HEK293 (cell line): Measurements from ENCODE around the gene PRDM15.

ENCODE experiments used
- FEZF1 ChIP-seq: fragments of 450-650 bp; formaldehyde crosslinking; IDR thresholded peaks from 2 replicates; pipeline ENCODE4 v1.5.1; 2016; ENCODE audit warnings: missing biosample characterization, missing genetic modification characterization
- GFI1B ChIP-seq: fragments of 450-650 bp; formaldehyde crosslinking; IDR thresholded peaks from 2 replicates; pipeline ENCODE4 v1.5.1; 2016; ENCODE audit warnings: missing biosample characterization, missing genetic modification characterization
- GLI2 ChIP-seq: fragments of 450-650 bp; formaldehyde crosslinking; IDR thresholded peaks from 2 replicates; pipeline ENCODE4; 2017; ENCODE audit warnings: missing biosample characterization, missing genetic modification characterization, low read depth, borderline replicate concordance
- KLF7 ChIP-seq: fragments of 450-650 bp; formaldehyde crosslinking; IDR thresholded peaks from 2 replicates; pipeline ENCODE4 v1.5.1; 2016; ENCODE audit warnings: missing biosample characterization, missing genetic modification characterization, borderline replicate concordance
- PRDM6 ChIP-seq: fragments of 450-650 bp; formaldehyde crosslinking; IDR thresholded peaks from 2 replicates; pipeline ENCODE4 v1.5.1; 2017; ENCODE audit warnings: missing biosample characterization, missing genetic modification characterization
- TCF7L2 ChIP-seq: IDR thresholded peaks from 2 replicates; pipeline ENCODE4 v1.6.1; 2011; ENCODE audit warnings: low read depth, mild to moderate bottlenecking, inconsistent platforms, low read length, moderate library complexity, borderline replicate concordance
- TRIM28 ChIP-seq: IDR thresholded peaks from 2 replicates; pipeline ENCODE4 v1.6.1; 2011; ENCODE audit warnings: low read length, control low read depth, borderline replicate concordance
- WT1 ChIP-seq: fragments of 450-650 bp; formaldehyde crosslinking; IDR thresholded peaks from 2 replicates; pipeline ENCODE4 v1.5.1; 2016; ENCODE audit warnings: missing biosample characterization, missing genetic modification characterization
- YY1 ChIP-seq: fragments of 450-650 bp; formaldehyde crosslinking; IDR thresholded peaks from 2 replicates; pipeline ENCODE4 v1.5.1; 2018; ENCODE audit warnings: missing biosample characterization, missing genetic modification characterization
- ZBTB10 ChIP-seq: fragments of 450-650 bp; formaldehyde crosslinking; IDR thresholded peaks from 2 replicates; pipeline ENCODE4 v1.5.1; 2016; ENCODE audit warnings: missing biosample characterization, missing genetic modification characterization
- ZBTB20 ChIP-seq: fragments of 450-650 bp; formaldehyde crosslinking; IDR thresholded peaks from 2 replicates; pipeline ENCODE4 v1.5.1; 2016; ENCODE audit warnings: missing biosample characterization, missing genetic modification characterization
- ZNF10 ChIP-seq: fragments of 450-650 bp; formaldehyde crosslinking; IDR thresholded peaks from 2 replicates; pipeline ENCODE4 v1.5.1; 2017; ENCODE audit warnings: missing biosample characterization, missing genetic modification characterization
- ZNF148 ChIP-seq: fragments of 450-650 bp; formaldehyde crosslinking; IDR thresholded peaks from 2 replicates; pipeline ENCODE4 v1.5.0; 2017; ENCODE audit warnings: missing biosample characterization, missing genetic modification characterization, borderline replicate concordance
- ZNF19 ChIP-seq: fragments of 450-650 bp; formaldehyde crosslinking; IDR thresholded peaks from 2 replicates; pipeline ENCODE4; 2016; ENCODE audit warnings: missing biosample characterization, missing genetic modification characterization, low read depth
- ZNF202 ChIP-seq: fragments of 450-650 bp; formaldehyde crosslinking; IDR thresholded peaks from 2 replicates; pipeline ENCODE4 v1.5.1; 2016; ENCODE audit warnings: missing biosample characterization, missing genetic modification characterization, borderline replicate concordance
- ZNF23 ChIP-seq: fragments of 450-650 bp; formaldehyde crosslinking; IDR thresholded peaks from 2 replicates; pipeline ENCODE4 v1.5.1; 2016; ENCODE audit warnings: missing biosample characterization, missing genetic modification characterization, borderline replicate concordance
- ZNF266 ChIP-seq: fragments of 450-650 bp; formaldehyde crosslinking; IDR thresholded peaks from 2 replicates; pipeline ENCODE4 v1.5.1; 2016; ENCODE audit warnings: missing biosample characterization, missing genetic modification characterization, low read depth
- ZNF324 ChIP-seq: fragments of 450-650 bp; formaldehyde crosslinking; IDR thresholded peaks from 2 replicates; pipeline ENCODE4 v1.5.1; 2016; ENCODE audit warnings: missing biosample characterization, missing genetic modification characterization
- ZNF398 ChIP-seq: fragments of 450-650 bp; formaldehyde crosslinking; IDR thresholded peaks from 2 replicates; pipeline ENCODE4 v1.5.1; 2017; ENCODE audit warnings: missing biosample characterization, missing genetic modification characterization
- ZNF423 ChIP-seq: fragments of 450-650 bp; formaldehyde crosslinking; IDR thresholded peaks from 2 replicates; pipeline ENCODE4 v1.5.1; 2016; ENCODE audit warnings: missing biosample characterization, missing genetic modification characterization
- ZNF548 ChIP-seq: fragments of 450-650 bp; formaldehyde crosslinking; IDR thresholded peaks from 2 replicates; pipeline ENCODE4 v1.5.1; 2016; ENCODE audit warnings: missing biosample characterization, missing genetic modification characterization
- ZNF549 ChIP-seq: fragments of 450-650 bp; IDR thresholded peaks from 2 replicates; pipeline ENCODE4 v1.5.1; 2018; ENCODE audit warnings: missing biosample characterization, missing genetic modification characterization, mild to moderate bottlenecking, inconsistent platforms, moderate library complexity
- ZNF560 ChIP-seq: fragments of 450-650 bp; formaldehyde crosslinking; IDR thresholded peaks from 2 replicates; pipeline ENCODE4 v1.5.1; 2017; ENCODE audit warnings: missing biosample characterization, missing genetic modification characterization, borderline replicate concordance
- ZNF654 ChIP-seq: fragments of 450-650 bp; formaldehyde crosslinking; IDR thresholded peaks from 2 replicates; pipeline ENCODE4 v1.5.1; 2016; ENCODE audit warnings: low read depth, missing biosample characterization, missing genetic modification characterization
- ZNF677 ChIP-seq: fragments of 450-650 bp; IDR thresholded peaks from 2 replicates; pipeline ENCODE4 v1.5.0; 2018; ENCODE audit warnings: missing biosample characterization, mild to moderate bottlenecking, missing genetic modification characterization, moderate library complexity
- ZNF701 ChIP-seq: fragments of 450-650 bp; formaldehyde crosslinking; IDR thresholded peaks from 2 replicates; pipeline ENCODE4 v1.5.1; 2016; ENCODE audit warnings: missing biosample characterization, missing genetic modification characterization
- ZNF791 ChIP-seq: fragments of 450-650 bp; formaldehyde crosslinking; IDR thresholded peaks from 2 replicates; pipeline ENCODE4 v1.5.1; 2016; ENCODE audit warnings: missing biosample characterization, missing genetic modification characterization
- ZNF792 ChIP-seq: fragments of 450-650 bp; formaldehyde crosslinking; IDR thresholded peaks from 2 replicates; pipeline ENCODE4 v1.5.1; 2016; ENCODE audit warnings: missing biosample characterization, missing genetic modification characterization
- ZSCAN4 ChIP-seq: fragments of 450-650 bp; formaldehyde crosslinking; IDR thresholded peaks from 2 replicates; pipeline ENCODE4 v1.5.1; 2017; ENCODE audit warnings: missing biosample characterization, missing genetic modification characterization
- ZXDB ChIP-seq: fragments of 450-650 bp; formaldehyde crosslinking; IDR thresholded peaks from 2 replicates; pipeline ENCODE4 v1.5.1; 2016; ENCODE audit warnings: missing biosample characterization, missing genetic modification characterization

PRDM15 gene

GRCh38 chr21:41783476-41784180 is 95.5 kb downstream of the PRDM15 start (continued):
- TF ChIP-seq WT1 (peak; percentile 59), ZNF19 (tag by site-specific recombination) (no peak), ZNF148 (tag by site-specific recombination) (no peak), GLI2 (no peak; the same call in 1 of the 2 replicates), ZBTB20 (tag by site-specific recombination) (peak; percentile 31; the same call in 1 of the 2 replicates), KLF7 (tag by site-specific recombination) (peak; percentile 81; the same call in 1 of the 2 replicates), ZNF23 (no peak), ZXDB (tag by site-specific recombination) (peak; percentile 77), ZNF202 (no peak), YY1 (tag by site-specific recombination) (no peak), ZNF10 (tag by site-specific recombination) (0 out of 2 replicates have a peak, but pooled peaks have one; percentile 66), ZNF423 (tag by site-specific recombination) (peak; percentile 50), ZBTB10 (tag by site-specific recombination) (no peak), ZNF549 (no peak), GFI1B (tag by site-specific recombination) (peak; percentile 38; the same call in 1 of the 2 replicates), TRIM28 (peak; percentile 76), ZNF548 (tag by site-specific recombination) (no peak), ZNF324 (tag by site-specific recombination) (peak; percentile 83), TCF7L2 (peak; percentile 95), ZSCAN4 (tag by site-specific recombination) (no peak; the same call in none of the 2 replicates), ZNF266 (tag by site-specific recombination) (no peak), FEZF1 (tag by site-specific recombination) (peak; percentile 90), ZNF654 (tag by site-specific recombination) (no peak), PRDM6 (tag by site-specific recombination) (peak; percentile 94), ZNF560 (tag by site-specific recombination) (no peak), ZNF792 (tag by site-specific recombination) (no peak), ZNF701 (tag by site-specific recombination) (0 out of 2 replicates have a peak, but pooled peaks have one; percentile 14), ZNF791 (no peak), ZNF677 (tag by site-specific recombination) (no peak), ZNF398 (tag by site-specific recombination) (0 out of 2 replicates have a peak, but pooled peaks have one; percentile 32)
